NCI-H2196 (cell line): ENCODE measurements around the gene EPS8L2.
"Not testable (repeated sequence)": the region's sequence is repeated elsewhere in the genome, so short reads cannot be mapped to it uniquely, and the experiment has no call there.

Experiments
- DNase-seq: peaks from one replicate; lab custom pipeline; 2025; ENCODE audit not compliant: unreplicated experiment; lab: John Stamatoyannopoulos, UW

The EPS8L2 gene

GRCh38 chr11:724778-725386, 18.9 kb downstream of the EPS8L2 start:
- DNase-seq = no peak

- peak; percentile 19 for DNase-seq
Observed at GRCh38 chr11:725624-726202, 19.7 kb downstream of the EPS8L2 start.

GRCh38 chr11:726278-727220, 20.5 kb downstream of the EPS8L2 start:
- DNase-seq = peak; percentile 97

- no peak for DNase-seq
Observed at GRCh38 chr11:727281-727701, 21.3 kb downstream of the EPS8L2 start.

DNA sequence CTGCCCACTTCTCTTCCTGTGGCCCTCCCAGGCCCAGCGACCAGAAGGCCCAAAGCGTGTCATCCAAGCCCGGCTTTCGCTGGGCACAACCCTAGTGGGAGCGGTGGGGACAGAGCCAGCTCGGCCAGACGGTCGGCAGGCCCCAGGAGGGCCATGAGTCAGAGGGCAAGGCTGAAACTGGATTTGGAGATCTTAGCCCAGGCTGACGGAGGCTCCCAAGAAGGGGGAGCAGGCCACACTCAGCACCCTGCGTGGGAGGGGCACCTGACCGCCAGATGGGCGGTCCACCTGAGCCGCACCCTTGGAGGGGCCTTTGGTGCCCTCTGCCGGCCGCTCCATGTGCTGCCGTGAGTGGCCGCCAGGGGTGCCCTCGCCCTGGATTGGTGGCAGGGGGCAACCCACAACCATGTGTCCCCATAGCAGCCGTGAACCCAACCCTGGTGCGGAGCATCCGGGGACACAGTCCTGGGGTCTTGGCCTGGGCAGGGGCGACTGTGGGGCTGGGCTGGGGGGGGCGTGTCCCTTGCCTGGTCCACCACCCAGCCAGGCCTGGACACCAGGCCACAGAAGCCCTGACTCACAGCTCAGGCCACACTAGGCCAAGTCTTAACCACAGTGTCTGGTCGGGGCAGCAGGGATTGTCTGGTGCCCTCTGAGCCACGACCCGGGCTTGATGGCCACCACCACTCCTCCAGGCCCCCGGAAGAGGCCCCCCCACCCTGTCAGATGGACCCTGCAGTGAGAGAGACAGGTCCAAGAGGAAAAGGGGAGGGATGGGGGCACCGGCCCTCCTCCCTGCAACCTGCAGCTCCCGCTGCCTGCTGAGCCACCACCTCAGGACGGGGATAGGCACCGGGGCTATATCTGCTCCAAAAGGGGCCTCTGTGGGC, 22.1 kb downstream of the EPS8L2 start:
- peak; percentile 81 for DNase-seq

DNA sequence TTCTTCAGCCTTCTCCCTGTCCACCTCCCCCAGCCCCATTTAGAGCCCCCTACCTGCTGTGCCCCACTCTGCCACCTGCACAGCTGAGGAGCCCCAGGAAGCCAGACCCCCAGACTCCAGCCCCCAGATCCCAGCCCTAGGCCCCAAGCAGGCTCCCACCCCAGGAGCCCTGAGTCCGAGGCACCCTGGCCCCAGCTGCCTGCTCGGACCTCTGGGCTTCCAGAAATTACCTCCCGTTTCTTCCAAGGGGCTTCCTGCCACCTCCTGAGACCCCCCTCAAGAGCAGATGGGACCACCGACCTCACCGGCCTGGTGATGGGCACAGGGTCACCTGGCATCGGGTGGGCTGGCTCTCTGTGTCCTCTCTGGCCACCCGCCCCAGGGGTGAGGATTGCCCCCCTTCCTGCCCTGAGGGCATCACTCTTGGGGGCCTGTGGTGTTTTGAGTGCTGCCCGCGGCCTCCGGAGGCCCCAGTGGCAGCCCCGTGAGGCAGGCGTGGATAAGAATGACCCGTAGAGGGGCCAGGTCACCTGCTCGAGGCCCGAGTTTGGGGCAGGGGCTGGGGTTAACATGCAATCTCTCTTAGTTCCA, 23.0 kb downstream of the EPS8L2 start:
- no peak for DNase-seq

DNA sequence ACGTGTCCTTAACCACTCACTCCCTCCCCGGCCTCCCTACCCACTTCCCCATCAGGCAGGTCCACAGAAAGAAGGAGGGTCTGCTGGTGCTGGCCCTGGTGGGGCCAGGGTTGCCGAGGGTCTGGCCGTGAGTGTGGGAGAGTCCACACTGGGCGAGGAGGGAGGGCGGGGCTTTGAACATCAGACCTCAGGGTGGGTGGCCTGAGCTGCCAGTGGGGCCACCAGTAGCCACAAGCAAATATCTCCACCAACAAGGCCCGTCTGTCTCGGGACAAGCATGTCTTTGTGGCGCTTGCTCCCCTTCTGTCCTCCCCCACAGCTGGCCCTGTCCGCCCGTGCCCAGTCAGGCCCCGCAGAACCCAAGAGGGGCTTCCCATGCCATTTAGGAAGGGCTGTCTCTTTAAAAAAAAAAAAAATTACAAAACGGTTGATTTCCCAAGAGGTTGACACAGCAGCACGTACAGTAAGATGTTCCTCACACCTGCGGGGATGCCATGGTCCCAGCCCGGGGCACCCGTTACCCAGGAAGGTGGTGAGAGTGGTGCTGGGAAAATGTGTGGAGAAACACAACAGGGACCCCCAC, 23.6 kb downstream of the EPS8L2 start:
- no peak for DNase-seq

GRCh38 chr11:733072-733471, 27.0 kb downstream of the EPS8L2 start:
- no peak for DNase-seq

DNA sequence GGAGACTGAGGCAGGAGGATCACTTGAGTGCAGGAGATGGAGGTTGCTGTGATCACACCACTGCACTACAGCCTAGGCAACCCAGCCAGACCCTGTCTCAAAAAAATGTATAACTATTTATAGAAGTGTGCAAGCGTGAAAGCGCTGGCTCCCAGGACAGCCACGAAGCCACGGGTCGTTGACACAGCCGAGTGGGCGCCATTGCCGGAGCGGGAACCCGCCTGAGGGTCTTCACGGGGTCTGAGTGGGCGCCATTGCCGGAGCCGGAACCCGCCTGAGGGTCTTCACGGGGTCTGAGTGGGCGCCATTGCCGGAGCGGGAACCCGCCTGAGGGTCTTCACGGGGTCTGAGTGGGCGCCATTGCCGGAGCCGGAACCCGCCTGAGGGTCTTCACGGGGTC, 28.5 kb downstream of the EPS8L2 start:
- not testable (repeated sequence) for DNase-seq

DNA sequence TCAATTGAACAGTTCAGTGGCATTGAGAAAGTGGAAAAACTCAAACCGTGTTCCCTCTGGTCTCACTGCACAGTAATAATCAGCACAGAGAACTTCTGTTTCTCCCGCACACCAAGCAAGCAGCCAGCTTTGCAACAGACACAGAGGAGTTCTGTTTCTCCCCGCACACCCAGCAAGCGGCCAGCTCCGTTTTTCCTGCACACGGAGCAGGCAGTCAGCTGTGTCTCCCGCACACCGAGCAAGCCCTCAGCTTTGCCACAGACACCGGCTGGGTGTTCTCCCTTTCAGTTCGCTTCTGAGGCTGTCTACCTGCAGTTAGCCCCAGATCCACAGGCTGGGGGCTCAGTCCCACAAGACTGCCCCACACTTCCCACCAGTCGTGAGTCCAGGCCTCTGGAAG, 31.3 kb downstream of the EPS8L2 start:
- no peak for DNase-seq

DNA sequence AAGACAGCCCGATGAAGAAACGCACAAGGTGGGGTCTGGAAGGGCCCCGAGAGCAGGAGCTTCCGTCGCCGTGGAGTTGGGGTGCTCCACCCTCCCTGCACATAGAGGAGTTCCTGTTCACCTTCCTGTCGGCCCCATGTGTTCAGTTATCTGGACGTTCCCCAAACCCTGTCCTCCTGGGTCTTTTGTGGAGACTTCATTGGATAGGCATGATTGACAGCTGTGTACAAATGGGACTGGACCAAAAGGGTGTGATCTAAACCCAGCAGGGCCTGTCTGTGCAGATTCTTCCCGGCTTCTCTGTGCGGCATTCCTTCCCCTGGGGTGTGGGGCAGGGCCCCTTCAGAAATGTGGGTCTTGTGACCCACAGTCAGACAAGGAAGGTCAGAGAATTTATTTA, 31.9 kb downstream of the EPS8L2 start:
- DNase-seq = not testable (repeated sequence)

GRCh38 chr11:742156-742546, 36.1 kb downstream of the EPS8L2 start:
- no peak for DNase-seq

DNA sequence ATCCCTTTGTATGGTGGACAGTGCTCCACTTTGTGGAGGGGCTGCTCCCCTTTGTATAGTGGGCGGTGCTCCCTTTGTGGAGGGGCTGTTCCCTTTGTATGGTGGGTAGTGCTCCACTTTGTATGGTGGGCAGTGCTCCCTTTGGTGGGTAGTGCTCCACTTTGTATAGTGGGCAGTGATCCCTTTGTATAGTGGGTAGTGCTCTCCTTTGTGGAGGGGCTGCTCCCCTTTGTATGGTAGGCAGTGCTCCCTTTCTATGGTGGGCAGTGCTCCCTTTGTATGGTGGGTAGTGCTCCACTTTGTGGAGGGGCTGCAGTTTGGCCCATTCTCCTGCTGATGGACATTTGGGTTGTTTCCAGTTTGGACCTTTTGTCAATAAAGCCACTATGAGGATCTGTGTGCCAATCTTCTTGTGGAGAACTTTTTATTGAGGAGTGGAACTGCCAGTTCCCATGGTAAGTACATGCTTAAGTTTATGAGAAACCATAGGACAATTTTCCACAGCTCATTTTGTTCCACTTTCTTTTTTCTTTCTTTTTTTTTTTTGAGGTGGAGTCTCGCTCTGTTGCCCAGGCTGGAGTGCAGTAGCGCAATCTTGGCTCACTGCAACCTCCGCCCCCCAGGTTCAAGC, 36.7 kb downstream of the EPS8L2 start:
- no peak for DNase-seq

- no peak for DNase-seq
Observed at GRCh38 chr11:745428-745827, 39.4 kb downstream of the EPS8L2 start.

GRCh38 chr11:746289-747157, 40.5 kb downstream of the EPS8L2 start:
- DNase-seq = peak; percentile 18

DNA sequence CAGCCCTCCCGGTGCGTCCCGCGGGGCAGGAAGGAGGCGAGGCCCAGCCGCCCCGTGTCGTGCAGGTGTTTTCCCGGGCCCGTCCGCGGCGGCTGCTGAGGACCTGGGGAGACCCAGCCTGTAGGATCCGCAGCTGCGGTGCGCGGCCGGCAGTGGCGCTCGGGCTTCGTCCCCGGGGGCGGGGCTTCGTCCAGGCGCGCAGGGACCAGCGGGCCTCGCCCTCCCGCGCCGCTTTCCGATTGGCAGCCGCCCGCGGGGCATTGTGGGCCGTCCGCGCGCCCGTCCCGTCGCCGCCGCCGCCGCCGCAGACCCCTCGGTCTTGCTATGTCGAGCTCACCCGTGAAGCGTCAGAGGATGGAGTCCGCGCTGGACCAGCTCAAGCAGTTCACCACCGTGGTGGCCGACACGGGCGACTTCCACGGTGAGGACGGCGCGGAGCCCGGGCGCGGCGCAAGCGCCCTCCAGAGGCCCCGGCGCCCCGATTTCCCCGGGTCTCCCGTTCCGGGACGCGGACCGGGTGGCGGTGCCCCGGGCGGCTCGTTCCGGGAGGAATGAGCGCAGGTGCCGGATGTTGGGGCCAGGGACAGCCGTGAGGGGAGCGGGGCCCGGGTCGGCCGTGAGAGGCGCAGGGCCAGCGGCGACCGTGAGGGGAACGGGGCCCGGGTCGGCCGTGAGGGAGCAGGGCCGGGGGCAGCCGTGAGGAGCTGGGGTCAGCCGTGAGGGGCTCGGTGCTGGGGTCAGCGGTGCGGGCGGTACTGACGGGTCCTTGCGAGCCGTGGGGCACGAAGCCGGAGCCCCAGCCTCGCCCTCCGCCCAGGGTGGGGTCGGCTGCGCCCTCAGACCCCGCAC, 41.4 kb downstream of the EPS8L2 start, which contains the start of gene TALDO1:
Gene TALDO1, plus strand, starts transcription at position 307 of the 849 bp plus-strand sequence. Its CDS starts 18 bp downstream, at position 325.
- DNase-seq = peak; percentile 91

DNA sequence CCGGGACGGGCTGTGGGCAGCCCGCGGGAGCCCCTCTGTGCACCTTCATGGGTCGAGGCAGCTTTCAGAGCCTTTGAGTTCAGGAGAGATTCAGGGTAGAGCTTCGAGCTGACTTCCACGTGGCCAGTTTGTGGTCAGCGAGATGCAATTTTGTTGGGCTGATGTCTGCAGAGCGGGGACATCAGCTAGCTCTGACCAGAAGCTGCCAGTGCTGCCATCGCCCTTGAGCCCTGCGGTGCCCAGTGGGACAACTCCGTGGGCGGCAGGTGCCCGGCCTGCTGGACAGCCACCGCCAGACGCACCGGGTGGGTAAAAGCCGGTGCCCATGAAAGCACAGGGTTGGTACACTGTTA, 42.0 kb downstream of the EPS8L2 start:
- no peak for DNase-seq

- DNase-seq = no peak
Observed at GRCh38 chr11:749731-750130, 43.7 kb downstream of the EPS8L2 start.
